Peyer's patch (tissue), 4 donors: Measurements from ENCODE around the gene HYAL2.

Experiments used
- CTCF ChIP-seq, 6 experiments: fragments of 450-650 bp in 4 of 6; fragments of 200-600 bp in 2 of 6; sonication (generic) in 1 of 6; IDR thresholded peaks; one replicate each; pipeline ENCODE4 v1.5.1; 2017 to 2019; ENCODE audit warnings: antibody characterized with exemption in 6 of 6, mild to moderate bottlenecking in 3 of 6, moderate library complexity in 1 of 6
- POLR2A ChIP-seq, 2 donors: fragments of 450-650 bp; IDR thresholded peaks; one replicate each; pipeline ENCODE4 v1.5.1; 2017; ENCODE audit warnings: antibody characterized with exemption in 2 of 2, mild to moderate bottlenecking in 2 of 2, moderate library complexity in 2 of 2

DNA sequence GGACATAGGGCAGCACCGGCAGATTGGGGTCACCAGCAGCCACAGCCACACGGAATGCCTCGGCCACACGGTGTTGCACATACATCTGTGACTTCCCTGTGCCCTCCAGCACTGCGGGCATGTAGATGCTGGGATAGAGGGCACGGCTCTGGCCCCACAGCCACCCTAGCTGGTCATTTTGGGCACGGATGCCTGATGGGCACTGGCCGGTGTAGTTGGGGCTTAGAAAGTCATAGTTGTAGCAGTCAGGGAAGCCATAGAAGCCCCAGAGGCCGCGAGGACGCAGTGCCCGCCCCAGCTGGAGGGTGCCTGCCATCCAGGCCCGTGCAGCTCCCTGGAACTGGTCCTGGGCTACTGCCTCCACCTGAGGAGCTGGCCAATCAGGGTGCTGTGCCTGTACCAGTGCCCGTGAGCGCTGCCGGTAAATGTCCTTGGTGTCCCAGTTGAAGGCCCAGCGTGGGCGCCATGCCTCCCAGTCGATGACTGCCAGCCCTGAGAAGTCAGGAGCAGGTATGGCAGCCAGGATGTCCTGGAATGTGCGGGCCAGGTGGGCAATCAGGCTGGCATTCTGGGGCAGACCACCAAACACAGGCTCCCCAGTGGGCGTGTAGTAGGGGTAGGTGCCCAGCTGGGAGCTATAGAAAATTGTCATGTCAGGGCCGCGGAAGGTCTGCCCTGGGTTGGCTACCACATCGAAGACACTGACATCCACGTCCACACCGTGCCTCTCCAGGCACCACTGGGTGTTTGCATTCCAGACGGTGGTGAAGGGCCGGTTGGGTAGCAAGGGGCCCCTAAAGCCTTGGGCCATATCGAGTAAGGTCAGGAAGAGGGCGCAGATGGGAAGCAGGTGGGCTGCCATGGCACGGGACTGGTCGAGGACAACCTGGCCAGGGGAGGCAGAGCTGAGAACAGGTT, 20.2 kb downstream of the HYAL2 start:
- no peak for TF ChIP-seq CTCF (IDR thresholded peaks at IDR 0.05)
- TF ChIP-seq POLR2A (IDR thresholded peaks at IDR 0.05): no peak
